Ishikawa (cell line): Measurements from ENCODE around the gene HTR4.

ENCODE experiments used
- CEBPB ChIP-seq: IDR thresholded peaks from 2 replicates; pipeline ENCODE4 v1.6.1; 2012
- CREB1 ChIP-seq: IDR thresholded peaks from 2 replicates; pipeline ENCODE4 v1.6.1; 2012; ENCODE audit warnings: low read depth
- EGR1 ChIP-seq: IDR thresholded peaks from 2 replicates; pipeline ENCODE4 v1.6.1; 2012
- EP300 ChIP-seq: IDR thresholded peaks from 2 replicates; pipeline ENCODE4 v1.6.1; 2012; ENCODE audit warnings: borderline replicate concordance
- FOXM1 ChIP-seq: IDR thresholded peaks from 2 replicates; pipeline ENCODE4 v1.6.1; 2012; ENCODE audit warnings: low read depth, borderline replicate concordance
- NFIC ChIP-seq: IDR thresholded peaks from 2 replicates; pipeline ENCODE4 v1.6.1; 2012
- RAD21 ChIP-seq: IDR thresholded peaks from 2 replicates; pipeline ENCODE4 v1.6.1; 2012; ENCODE audit warnings: low read depth
- TAF1 ChIP-seq: IDR thresholded peaks from 2 replicates; pipeline ENCODE4 v1.6.1; 2012; ENCODE audit warnings: low read depth, mild to moderate bottlenecking
- TCF12 ChIP-seq: IDR thresholded peaks from 2 replicates; pipeline ENCODE4 v1.6.1; 2012; ENCODE audit warnings: low read depth
- TEAD4 ChIP-seq: IDR thresholded peaks from 2 replicates; pipeline ENCODE4 v1.6.1; 2012
- YY1 ChIP-seq: IDR thresholded peaks from 2 replicates; pipeline ENCODE4 v1.6.1; 2012; ENCODE audit warnings: low read depth
- ZBTB7A ChIP-seq: IDR thresholded peaks from 2 replicates; pipeline ENCODE4 v1.6.1; 2012; ENCODE audit warnings: low read depth
- TF ChIP-seq, protein P1 (sequence below): IDR thresholded peaks from 2 replicates; pipeline ENCODE4 v1.6.1; 2012
- TF ChIP-seq, protein P2 (sequence below): IDR thresholded peaks from 2 replicates; pipeline ENCODE4 v1.6.1; 2012
- TF ChIP-seq, protein P3 (sequence below): IDR thresholded peaks from 2 replicates; pipeline ENCODE4 v1.6.1; 2012; ENCODE audit warnings: low read depth, mild to moderate bottlenecking

HTR4 gene

GRCh38 chr5:148696187-148697036, 42.1 kb upstream of the HTR4 start:
- TF ChIP-seq ZBTB7A (no peak), YY1 (no peak), FOXM1 (no peak)
- TF ChIP-seq, protein P1, sequence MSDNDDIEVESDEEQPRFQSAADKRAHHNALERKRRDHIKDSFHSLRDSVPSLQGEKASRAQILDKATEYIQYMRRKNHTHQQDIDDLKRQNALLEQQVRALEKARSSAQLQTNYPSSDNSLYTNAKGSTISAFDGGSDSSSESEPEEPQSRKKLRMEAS: no peak

- TF ChIP-seq, protein P2, sequence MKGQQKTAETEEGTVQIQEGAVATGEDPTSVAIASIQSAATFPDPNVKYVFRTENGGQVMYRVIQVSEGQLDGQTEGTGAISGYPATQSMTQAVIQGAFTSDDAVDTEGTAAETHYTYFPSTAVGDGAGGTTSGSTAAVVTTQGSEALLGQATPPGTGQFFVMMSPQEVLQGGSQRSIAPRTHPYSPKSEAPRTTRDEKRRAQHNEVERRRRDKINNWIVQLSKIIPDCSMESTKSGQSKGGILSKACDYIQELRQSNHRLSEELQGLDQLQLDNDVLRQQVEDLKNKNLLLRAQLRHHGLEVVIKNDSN: no peak
- TF ChIP-seq YY1: no peak
- no peak for TF ChIP-seq TCF12
- TF ChIP-seq, protein P3, sequence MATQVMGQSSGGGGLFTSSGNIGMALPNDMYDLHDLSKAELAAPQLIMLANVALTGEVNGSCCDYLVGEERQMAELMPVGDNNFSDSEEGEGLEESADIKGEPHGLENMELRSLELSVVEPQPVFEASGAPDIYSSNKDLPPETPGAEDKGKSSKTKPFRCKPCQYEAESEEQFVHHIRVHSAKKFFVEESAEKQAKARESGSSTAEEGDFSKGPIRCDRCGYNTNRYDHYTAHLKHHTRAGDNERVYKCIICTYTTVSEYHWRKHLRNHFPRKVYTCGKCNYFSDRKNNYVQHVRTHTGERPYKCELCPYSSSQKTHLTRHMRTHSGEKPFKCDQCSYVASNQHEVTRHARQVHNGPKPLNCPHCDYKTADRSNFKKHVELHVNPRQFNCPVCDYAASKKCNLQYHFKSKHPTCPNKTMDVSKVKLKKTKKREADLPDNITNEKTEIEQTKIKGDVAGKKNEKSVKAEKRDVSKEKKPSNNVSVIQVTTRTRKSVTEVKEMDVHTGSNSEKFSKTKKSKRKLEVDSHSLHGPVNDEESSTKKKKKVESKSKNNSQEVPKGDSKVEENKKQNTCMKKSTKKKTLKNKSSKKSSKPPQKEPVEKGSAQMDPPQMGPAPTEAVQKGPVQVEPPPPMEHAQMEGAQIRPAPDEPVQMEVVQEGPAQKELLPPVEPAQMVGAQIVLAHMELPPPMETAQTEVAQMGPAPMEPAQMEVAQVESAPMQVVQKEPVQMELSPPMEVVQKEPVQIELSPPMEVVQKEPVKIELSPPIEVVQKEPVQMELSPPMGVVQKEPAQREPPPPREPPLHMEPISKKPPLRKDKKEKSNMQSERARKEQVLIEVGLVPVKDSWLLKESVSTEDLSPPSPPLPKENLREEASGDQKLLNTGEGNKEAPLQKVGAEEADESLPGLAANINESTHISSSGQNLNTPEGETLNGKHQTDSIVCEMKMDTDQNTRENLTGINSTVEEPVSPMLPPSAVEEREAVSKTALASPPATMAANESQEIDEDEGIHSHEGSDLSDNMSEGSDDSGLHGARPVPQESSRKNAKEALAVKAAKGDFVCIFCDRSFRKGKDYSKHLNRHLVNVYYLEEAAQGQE: no peak
- TF ChIP-seq ZBTB7A: no peak
- TF ChIP-seq EP300: no peak
- TF ChIP-seq CEBPB: no peak
- TF ChIP-seq, protein P1: no peak
- TF ChIP-seq EGR1: no peak
- no peak for TF ChIP-seq CREB1
- TF ChIP-seq FOXM1: no peak
- TF ChIP-seq TAF1: no peak
- no peak for TF ChIP-seq NFIC
- TF ChIP-seq TEAD4: no peak
- no peak for TF ChIP-seq RAD21
Measured at GRCh38 chr5:148690945-148691344, 36.6 kb upstream of the HTR4 start.

DNA sequence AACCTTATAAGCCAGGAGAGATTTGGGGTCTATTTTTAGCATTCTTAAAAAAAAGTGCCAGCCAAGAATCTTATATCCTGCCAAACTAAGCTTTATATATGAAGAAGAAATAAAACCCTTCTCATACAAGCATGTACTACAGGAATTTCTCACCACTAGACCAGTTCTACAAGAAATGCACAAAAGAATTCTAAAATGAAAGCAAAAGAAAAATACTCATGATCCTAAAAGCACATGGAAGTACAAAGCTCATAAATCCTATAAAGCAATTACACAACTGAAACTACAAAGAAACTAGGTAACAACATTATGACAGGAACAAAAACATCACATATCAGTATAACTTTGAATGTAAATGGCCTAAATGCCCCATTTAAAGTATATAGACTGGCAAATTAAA, 34.5 kb upstream of the HTR4 start:
- TF ChIP-seq CEBPB (no peak), TCF12 (no peak), TAF1 (no peak), FOXM1 (no peak), CREB1 (no peak), RAD21 (no peak), TEAD4 (no peak)
- TF ChIP-seq, protein P2: no peak
- TF ChIP-seq, protein P3: no peak
- TF ChIP-seq, protein P1: no peak

- no peak for TF ChIP-seq NFIC
- TF ChIP-seq, protein P3: no peak
- no peak for TF ChIP-seq CREB1
- no peak for TF ChIP-seq EP300
- TF ChIP-seq, protein P2: no peak
- TF ChIP-seq RAD21: no peak
- TF ChIP-seq TCF12: no peak
- TF ChIP-seq YY1: no peak
- TF ChIP-seq TEAD4: no peak
- TF ChIP-seq FOXM1: no peak
- no peak for TF ChIP-seq CEBPB
- TF ChIP-seq, protein P1: no peak
- no peak for TF ChIP-seq EGR1
- no peak for TF ChIP-seq TAF1
Measured at GRCh38 chr5:148687871-148688270, 33.5 kb upstream of the HTR4 start.
